Measurements from ENCODE around the gene QRSL1. TPM values are rescaled to one million over a fixed set of nuclear protein-coding genes. Genes with fewer than 3 reads are reported as not detected.

QRSL1 gene
- total RNA-seq, 4 donors from 2014 or later: 17.2 to 26.7 (median 25.1) TPM

GRCh38 chr6:106618324-106618723, 11.1 kb upstream of the QRSL1 start:
- DNase-seq (no peak), ATAC-seq (no peak)
- H3K27ac ChIP-seq: no peak overlapping the region
- H3K9me3 ChIP-seq: no peaks in the 10 kb centered on the region
- in situ Hi-C loops (cut with MboI; ENCODE audit: low sequenced_read_pairs in 4 of 4) (loop anchor here in 1 of 4 donors (25.0 kb wide), 1 partner anchor 369 kb away; no protein-coding TSS in a partner anchor), intact Hi-C loops (cut with DNase I; ENCODE audit: low total_unique reads) (no loop called here)
- H3K27me3 ChIP-seq: no peaks in the 10 kb centered on the region
- no peaks in the 10 kb centered on the region for H3K4me1 ChIP-seq
- TF ChIP-seq CTCF (IDR thresholded peaks at IDR 0.05 in 4 of 5, conservative IDR thresholded peaks at IDR 0.05 in 1 of 5) (no peak), POLR2A (IDR thresholded peaks at IDR 0.05) (no peak)
- no peaks in the 10 kb centered on the region for H3K36me3 ChIP-seq
- H3K4me3 ChIP-seq: no peak overlapping the region

- TF ChIP-seq POLR2A (IDR thresholded peaks at IDR 0.05) (no peak), CTCF (IDR thresholded peaks at IDR 0.05 in 4 of 5, conservative IDR thresholded peaks at IDR 0.05 in 1 of 5) (no peak)
- H3K27me3 ChIP-seq: no peaks in the 10 kb centered on the region
- DNase-seq (no peak), ATAC-seq (no peak)
- intact Hi-C loops (cut with DNase I; ENCODE audit: low total_unique reads) (no loop called here), in situ Hi-C loops (cut with MboI; ENCODE audit: low sequenced_read_pairs in 4 of 4) (loop anchor here in 1 of 4 donors (25.0 kb wide), 1 partner anchor 368 kb away; no protein-coding TSS in a partner anchor)
- no peaks in the 10 kb centered on the region for H3K9me3 ChIP-seq
- H3K36me3 ChIP-seq: no peaks in the 10 kb centered on the region
- no peaks in the 10 kb centered on the region for H3K4me1 ChIP-seq
- no peak overlapping the region for H3K27ac ChIP-seq
- no peak overlapping the region for H3K4me3 ChIP-seq
Observed at GRCh38 chr6:106619223-106619622, 10.2 kb upstream of the QRSL1 start.

- Histone ChIP-seq H3K27me3 (no peaks in the 10 kb centered on the region), H3K4me1 (no peaks in the 10 kb centered on the region), H3K27ac (no peak overlapping the region), H3K36me3 (no peaks in the 10 kb centered on the region), H3K4me3 (no peak overlapping the region), H3K9me3 (no peaks in the 10 kb centered on the region)
- intact Hi-C loops (cut with DNase I; ENCODE audit: low total_unique reads) (no loop called here), in situ Hi-C loops (cut with MboI; ENCODE audit: low sequenced_read_pairs in 4 of 4) (loop anchor here in 1 of 4 donors (25.0 kb wide), 1 partner anchor 366 kb away; no protein-coding TSS in a partner anchor)
- ATAC-seq: no peak
- no peak for DNase-seq
- no peak for TF ChIP-seq POLR2A (IDR thresholded peaks at IDR 0.05)
- no peak for TF ChIP-seq CTCF (IDR thresholded peaks at IDR 0.05 in 4 of 5, conservative IDR thresholded peaks at IDR 0.05 in 1 of 5)
Observed at GRCh38 chr6:106620931-106621672, 8.3 kb upstream of the QRSL1 start.

GRCh38 chr6:106622412-106622811, 7.0 kb upstream of the QRSL1 start:
- no peak overlapping the region for H3K4me3 ChIP-seq
- intact Hi-C loops (cut with DNase I; ENCODE audit: low total_unique reads) (no loop called here), in situ Hi-C loops (cut with MboI; ENCODE audit: low sequenced_read_pairs in 4 of 4) (loop anchor here in 1 of 4 donors (25.0 kb wide), 1 partner anchor 365 kb away; no protein-coding TSS in a partner anchor)
- H3K4me1 ChIP-seq: no peaks in the 10 kb centered on the region
- H3K36me3 ChIP-seq: no peaks in the 10 kb centered on the region
- no peak for DNase-seq
- no peak for ATAC-seq
- no peaks in the 10 kb centered on the region for H3K9me3 ChIP-seq
- no peak overlapping the region for H3K27ac ChIP-seq
- H3K27me3 ChIP-seq: no peaks in the 10 kb centered on the region
- TF ChIP-seq POLR2A (IDR thresholded peaks at IDR 0.05): no peak
- TF ChIP-seq CTCF (IDR thresholded peaks at IDR 0.05 in 4 of 5, conservative IDR thresholded peaks at IDR 0.05 in 1 of 5): no peak
